ENCODE data around the gene PTTG1IP. TPM values are rescaled to one million over a fixed set of nuclear protein-coding genes. Genes with fewer than 3 reads are reported as not detected.
"Not testable (repeated sequence)": the region's sequence is repeated elsewhere in the genome, so short reads cannot be mapped to it uniquely, and the experiment has no call there.

Gene PTTG1IP
- total RNA-seq, 2 experiments from 2014 or later, result 54.9 to 55.2 TPM

DNA sequence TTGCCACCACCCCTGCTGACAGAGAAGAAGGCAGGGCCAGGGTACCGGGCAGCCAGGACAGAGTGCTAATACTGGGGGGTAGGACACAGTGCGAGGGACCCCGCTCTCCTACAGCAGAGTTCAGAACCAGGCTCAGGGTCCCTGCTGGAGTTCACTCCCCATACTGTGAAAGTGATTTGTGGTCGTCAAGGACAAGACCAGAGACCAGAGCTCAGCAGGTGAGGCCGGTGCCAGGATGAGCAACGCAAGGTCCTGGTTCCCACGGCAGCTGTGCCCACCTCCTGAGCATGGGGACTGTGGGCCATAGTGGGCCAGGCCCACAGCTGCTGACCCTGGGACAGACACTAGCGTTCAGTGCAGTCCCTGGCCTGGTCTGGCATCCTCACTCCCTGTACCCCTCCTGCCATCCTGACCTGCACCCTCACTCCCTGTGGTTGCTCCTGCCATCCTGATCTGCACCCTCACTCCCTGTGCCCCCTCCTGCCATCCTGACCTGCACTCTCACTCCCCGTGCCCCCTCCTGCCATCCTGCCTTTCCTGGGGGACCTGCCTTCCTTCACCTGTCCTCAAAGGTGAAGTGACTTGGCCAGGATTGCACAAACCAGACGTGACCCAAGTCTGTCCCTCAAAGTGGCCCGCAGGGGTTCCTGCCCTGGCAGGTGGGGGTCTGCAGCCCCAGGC is 13.8 kb upstream of the PTTG1IP start:
- H3K27ac Mint-ChIP-seq, result peak overlapping the region; percentile 74
- peaks cover 14% of the 10 kb centered on the region for H3K4me1 Mint-ChIP-seq (ENCODE audit: low read depth)
- ChIA-PET POLR2A (interaction anchor here (0.9 kb wide), 1 partner anchor 75 kb away, joined by 3 read pairs; no protein-coding TSS in a partner anchor), CTCF (interaction anchor here (0.6 kb wide), 1 partner anchor 12 kb away, joined by 3 read pairs; no protein-coding TSS in a partner anchor)
- no peak overlapping the region for H3K4me3 Mint-ChIP-seq
- H3K27me3 Mint-ChIP-seq (ENCODE audit: low read depth), result no peaks in the 10 kb centered on the region
- ATAC-seq (no peak), DNase-seq (no peak)
- H3K9me3 Mint-ChIP-seq (ENCODE audit: insufficient read depth), result no peaks in the 10 kb centered on the region
- peaks cover 40% of the 10 kb centered on the region for H3K36me3 Mint-ChIP-seq (ENCODE audit: low read depth)

DNA sequence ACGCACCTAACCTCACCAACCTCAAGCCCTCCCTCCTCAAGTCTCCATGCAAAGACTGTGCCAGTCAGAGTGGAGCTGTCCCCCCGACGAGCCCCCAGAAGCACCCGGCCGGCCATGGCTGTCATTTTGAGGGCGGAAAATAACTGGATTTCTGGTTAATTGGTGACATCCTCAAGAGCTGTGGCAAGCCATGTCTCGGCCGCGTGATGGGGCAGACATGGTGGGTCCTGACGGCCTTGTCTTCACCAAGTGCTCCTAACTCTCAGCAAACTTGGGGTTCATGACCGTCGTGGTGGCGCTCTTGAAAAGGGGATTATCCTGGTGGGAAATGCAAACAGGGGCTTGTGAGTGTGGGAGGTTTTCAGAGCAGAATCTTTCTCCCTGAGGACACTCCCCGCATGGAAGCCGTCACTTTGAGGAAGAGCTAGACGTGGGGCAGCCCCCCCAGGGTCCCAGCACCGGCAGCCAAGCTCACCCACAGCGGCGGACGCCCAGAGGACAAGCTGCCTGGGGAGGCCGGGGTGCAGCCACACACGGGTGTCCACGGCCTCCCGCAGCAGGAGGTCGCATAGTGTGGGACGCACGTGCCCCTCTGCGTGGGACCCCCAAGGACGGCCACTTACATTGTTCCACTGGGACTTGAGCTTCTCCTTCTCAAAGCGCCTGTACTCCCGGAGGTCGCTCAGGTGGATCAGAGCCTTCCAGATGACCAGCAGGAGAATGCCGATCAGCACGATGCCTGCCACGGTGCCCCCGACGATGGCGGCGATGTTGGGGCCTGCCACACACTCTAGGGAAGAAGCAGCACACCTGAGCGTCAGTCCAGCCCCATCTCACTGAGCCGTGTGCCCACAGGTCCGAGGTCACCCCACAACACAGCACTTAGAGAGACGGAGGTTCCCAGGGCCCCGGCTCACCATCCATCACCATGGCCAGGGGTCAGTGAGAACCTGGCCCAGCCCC is 12.9 kb upstream of the PTTG1IP start:
- no peak overlapping the region for H3K4me3 Mint-ChIP-seq
- H3K9me3 Mint-ChIP-seq (ENCODE audit: insufficient read depth), result no peaks in the 10 kb centered on the region
- CTCF ChIA-PET, result interaction anchor here (0.7 to 1.2 kb wide), 2 partner anchors 26 to 45 kb away, joined by 3 read pairs; no protein-coding TSS in a partner anchor
- POLR2A ChIA-PET, result interaction anchor here (0.5 to 0.9 kb wide), 2 partner anchors 10 to 74 kb away, joined by 3 read pairs; no protein-coding TSS in a partner anchor
- H3K27me3 Mint-ChIP-seq (ENCODE audit: low read depth), result no peaks in the 10 kb centered on the region
- ATAC-seq (no peak), DNase-seq (no peak)
- H3K4me1 Mint-ChIP-seq (ENCODE audit: low read depth), result peaks cover 23% of the 10 kb centered on the region
- no peak overlapping the region for H3K27ac Mint-ChIP-seq
- H3K36me3 Mint-ChIP-seq (ENCODE audit: low read depth), result peaks cover 36% of the 10 kb centered on the region

DNA sequence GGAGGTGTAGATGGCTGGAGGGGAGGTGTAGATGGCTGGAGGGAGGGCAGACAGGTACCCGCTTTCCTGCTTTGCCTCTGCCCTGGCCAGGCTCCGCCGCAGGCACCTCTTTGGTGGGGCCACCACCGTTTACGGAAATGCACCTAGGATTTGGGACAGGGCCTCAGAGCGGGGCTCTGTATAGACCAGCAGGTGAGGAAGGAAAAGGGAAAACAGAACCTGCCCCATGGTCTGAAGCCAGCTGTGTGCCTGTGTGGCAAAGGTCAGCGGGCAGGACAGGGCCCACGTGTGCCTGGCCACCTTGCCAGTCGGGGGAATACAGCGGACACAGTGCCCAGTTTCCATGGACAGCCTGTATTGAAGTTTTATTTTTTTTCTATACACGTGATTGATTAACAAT is 12.1 kb upstream of the PTTG1IP start:
- ChIA-PET POLR2A (interaction anchor here (1.5 kb wide), 1 partner anchor 28 kb away, joined by 4 read pairs; no protein-coding TSS in a partner anchor), CTCF (interaction anchor here (1.2 kb wide), 1 partner anchor 27 kb away, joined by 3 read pairs; no protein-coding TSS in a partner anchor)
- H3K4me3 Mint-ChIP-seq, result no peak overlapping the region
- H3K4me1 Mint-ChIP-seq (ENCODE audit: low read depth), result peaks cover 31% of the 10 kb centered on the region
- no peak overlapping the region for H3K27ac Mint-ChIP-seq
- no peaks in the 10 kb centered on the region for H3K9me3 Mint-ChIP-seq (ENCODE audit: insufficient read depth)
- no peak for ATAC-seq
- peaks cover 31% of the 10 kb centered on the region for H3K36me3 Mint-ChIP-seq (ENCODE audit: low read depth)
- no peak for DNase-seq
- H3K27me3 Mint-ChIP-seq (ENCODE audit: low read depth), result no peaks in the 10 kb centered on the region

DNA sequence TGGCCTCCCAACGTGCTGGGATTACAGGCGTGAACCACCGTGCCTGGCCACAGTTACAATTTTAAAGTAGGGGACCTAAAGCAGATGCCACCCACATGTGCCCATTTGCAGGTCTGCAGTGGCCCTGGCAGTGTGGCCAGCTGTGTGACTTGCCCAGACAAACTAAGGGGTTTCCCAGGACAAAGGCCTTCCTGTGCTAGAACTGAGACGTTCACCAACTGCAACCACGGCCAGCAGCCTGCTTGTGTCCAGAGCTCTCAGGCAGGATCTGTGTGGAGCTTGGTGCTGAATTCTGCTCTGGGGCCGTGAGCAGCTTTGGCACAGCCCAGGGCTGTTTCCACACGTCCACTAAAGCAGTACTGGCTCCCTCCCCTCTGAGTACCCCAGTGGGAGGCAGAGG is 10.6 kb upstream of the PTTG1IP start:
- CTCF ChIA-PET, result interaction anchor here (1.2 to 1.3 kb wide), 2 partner anchors 38 to 48 kb away, joined by 3 to 7 read pairs; no protein-coding TSS in a partner anchor
- no peak for ATAC-seq
- Mint-ChIP-seq H3K9me3 (ENCODE audit: insufficient read depth) (no peaks in the 10 kb centered on the region), H3K4me1 (ENCODE audit: low read depth) (peaks cover 36% of the 10 kb centered on the region), H3K4me3 (no peak overlapping the region), H3K36me3 (ENCODE audit: low read depth) (peaks cover 22% of the 10 kb centered on the region), H3K27me3 (ENCODE audit: low read depth) (no peaks in the 10 kb centered on the region), H3K27ac (no peak overlapping the region)
- POLR2A ChIA-PET, result interaction anchor here (0.6 to 2.7 kb wide), 4 partner anchors 10 to 30 kb away, joined by 3 to 15 read pairs (median 5); partner anchors contain the start of gene PTTG1IP
- DNase-seq, result no peak

DNA sequence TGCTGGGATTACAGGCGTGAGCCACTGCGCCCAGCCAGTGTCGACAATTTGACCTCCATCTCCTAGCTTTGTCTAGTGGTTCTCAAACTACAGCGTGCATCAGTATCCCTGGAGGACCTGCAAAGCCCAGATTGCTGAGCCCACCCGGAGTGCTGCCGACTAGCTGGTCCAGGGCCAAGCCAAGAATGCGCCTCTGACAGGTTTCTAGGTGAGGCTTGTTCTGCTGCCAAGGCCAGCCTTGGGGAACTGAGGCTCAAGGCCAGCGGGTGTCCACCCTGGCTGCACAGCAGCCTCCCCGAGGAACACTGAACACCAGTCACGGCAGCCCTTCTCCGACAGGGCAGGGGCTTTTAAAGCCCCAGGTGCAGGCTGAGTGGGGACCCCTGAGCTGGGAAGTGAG is 9.8 kb upstream of the PTTG1IP start:
- peaks cover 22% of the 10 kb centered on the region for H3K36me3 Mint-ChIP-seq (ENCODE audit: low read depth)
- H3K27me3 Mint-ChIP-seq (ENCODE audit: low read depth), result no peaks in the 10 kb centered on the region
- H3K4me3 Mint-ChIP-seq, result no peak overlapping the region
- H3K4me1 Mint-ChIP-seq (ENCODE audit: low read depth), result peaks cover 36% of the 10 kb centered on the region
- DNase-seq (no peak), ATAC-seq (no peak)
- ChIA-PET POLR2A (interaction anchor here (1.4 to 2.7 kb wide), 3 partner anchors 9 to 57 kb away, joined by 3 to 15 read pairs (median 6); partner anchors contain the start of genes PTTG1IP and SLX9), CTCF (interaction anchor here (1.2 to 1.7 kb wide), 3 partner anchors 10 to 49 kb away, joined by 3 to 7 read pairs (median 6); no protein-coding TSS in a partner anchor)
- no peaks in the 10 kb centered on the region for H3K9me3 Mint-ChIP-seq (ENCODE audit: insufficient read depth)
- H3K27ac Mint-ChIP-seq, result no peak overlapping the region

DNA sequence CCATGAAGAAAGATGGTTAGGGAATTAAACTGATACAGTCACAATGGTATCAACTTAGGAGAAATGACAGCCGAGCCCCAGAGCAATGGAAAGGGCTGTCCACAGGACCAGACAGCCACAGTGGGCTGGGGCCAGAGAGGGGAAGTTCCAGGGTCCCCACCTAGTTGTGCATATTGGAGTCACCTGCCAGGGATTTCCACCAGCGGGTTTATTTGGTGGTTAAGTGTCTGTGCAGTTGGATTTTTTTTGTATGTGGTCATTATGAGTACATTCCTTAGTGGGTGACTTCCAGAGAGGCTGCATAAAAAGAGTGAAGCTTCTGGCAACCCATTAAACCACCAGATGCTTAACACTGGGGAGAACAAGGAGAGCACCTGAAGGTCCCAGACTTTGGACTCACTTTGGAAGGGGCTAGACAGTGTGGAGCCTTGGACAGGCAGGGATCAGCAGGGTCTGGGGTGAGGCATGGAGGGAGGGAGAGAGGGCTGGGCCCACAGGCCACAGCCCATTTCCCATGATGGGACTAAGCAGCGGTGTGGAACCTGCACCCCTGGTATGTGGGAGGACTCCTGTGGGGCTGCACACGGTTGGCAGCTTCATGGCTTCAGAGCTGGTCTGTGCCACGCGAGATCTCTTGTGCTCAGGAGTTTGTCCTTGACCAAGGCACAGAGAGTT is 7.8 kb upstream of the PTTG1IP start:
- ATAC-seq, result peak; percentile 46

DNA sequence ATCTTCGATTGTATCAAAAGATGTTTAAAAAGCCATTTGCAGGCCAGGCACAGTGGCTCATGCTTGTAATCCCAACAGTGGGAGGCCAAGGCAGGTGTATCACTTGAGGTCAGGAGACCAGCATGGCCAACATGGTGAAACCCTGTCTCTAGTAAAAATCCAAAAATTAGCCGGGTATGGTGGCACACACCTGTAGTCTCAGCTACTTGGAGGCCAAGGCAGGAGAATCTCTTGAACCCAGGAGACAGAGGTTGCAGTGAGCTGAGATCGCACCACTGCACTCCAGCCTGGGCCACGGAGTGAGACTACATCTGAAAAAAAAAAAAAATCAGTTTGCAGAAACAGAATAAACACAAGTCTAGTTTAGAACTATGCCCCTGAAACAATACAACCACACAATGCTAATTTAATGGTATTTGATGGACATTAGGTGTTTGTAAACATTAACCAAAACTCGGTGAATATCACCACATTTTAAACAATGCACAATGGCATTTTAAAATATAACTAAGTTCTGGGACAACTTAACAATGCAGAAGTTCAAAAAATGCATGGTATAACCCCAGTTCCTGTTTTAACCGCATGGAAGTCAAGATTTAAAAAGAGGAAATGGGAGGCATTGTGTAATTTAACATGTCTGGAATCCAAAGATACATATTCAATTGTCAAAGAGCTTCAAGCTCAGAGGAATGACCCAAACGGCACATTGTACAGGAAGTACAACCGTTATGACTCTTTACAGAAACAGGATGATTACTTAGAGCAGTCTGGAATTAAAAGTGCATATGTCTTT is 7.1 kb upstream of the PTTG1IP start:
- POLR2A ChIA-PET, result no interaction called here
- Mint-ChIP-seq H3K4me3 (peak overlapping the region; percentile 12), H3K36me3 (ENCODE audit: low read depth) (peaks cover 3% of the 10 kb centered on the region)

More for the DNA sequence above, 7.8 kb upstream of the PTTG1IP start:
- Mint-ChIP-seq H3K36me3 (ENCODE audit: low read depth) (peaks cover 9% of the 10 kb centered on the region), H3K4me1 (ENCODE audit: low read depth) (peaks cover 35% of the 10 kb centered on the region), H3K9me3 (ENCODE audit: insufficient read depth) (no peaks in the 10 kb centered on the region), H3K27ac (peak overlapping the region; percentile 80), H3K27me3 (ENCODE audit: low read depth) (no peaks in the 10 kb centered on the region), H3K4me3 (no peak overlapping the region)
- no peak for DNase-seq
- ChIA-PET POLR2A (no interaction called here), CTCF (interaction anchor here (0.7 to 1.6 kb wide), 13 partner anchors 8 to 247 kb away, joined by 3 to 7 read pairs (median 3); partner anchors contain the start of gene PTTG1IP)

DNA sequence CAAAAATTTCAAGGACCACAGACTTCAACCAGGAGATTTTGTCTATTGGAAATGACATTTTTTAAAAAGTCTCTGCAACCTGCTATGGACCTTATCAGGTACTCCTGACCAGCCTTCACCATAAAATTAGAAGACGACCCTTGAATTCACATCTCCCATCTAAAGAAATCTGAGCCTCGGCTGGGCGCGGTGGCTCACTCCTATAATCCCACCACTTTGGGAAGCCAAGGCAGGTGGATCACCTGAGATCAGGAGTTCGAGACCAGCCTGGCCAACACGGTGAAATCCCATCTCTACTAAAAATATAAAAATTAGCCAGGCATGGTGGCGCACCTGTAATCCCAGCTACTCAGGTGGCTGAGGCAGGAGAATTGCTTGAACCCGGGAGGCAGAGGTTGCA is 5.7 kb upstream of the PTTG1IP start:
- POLR2A ChIA-PET, result not testable (repeated sequence)
- CTCF ChIA-PET, result interaction anchor here (1.2 kb wide), 1 partner anchor 86 kb away, joined by 3 read pairs; no protein-coding TSS in a partner anchor

More for the DNA sequence above, 7.1 kb upstream of the PTTG1IP start:
- no peak for DNase-seq
- Mint-ChIP-seq H3K27ac (peak overlapping the region; percentile 80), H3K9me3 (ENCODE audit: insufficient read depth) (no peaks in the 10 kb centered on the region), H3K27me3 (ENCODE audit: low read depth) (no peaks in the 10 kb centered on the region), H3K4me1 (ENCODE audit: low read depth) (peaks cover 35% of the 10 kb centered on the region)
- CTCF ChIA-PET, result interaction anchor here (1.0 to 1.6 kb wide), 5 partner anchors 15 to 87 kb away, joined by 3 to 7 read pairs (median 4); no protein-coding TSS in a partner anchor
- ATAC-seq, result peak; percentile 43

DNA sequence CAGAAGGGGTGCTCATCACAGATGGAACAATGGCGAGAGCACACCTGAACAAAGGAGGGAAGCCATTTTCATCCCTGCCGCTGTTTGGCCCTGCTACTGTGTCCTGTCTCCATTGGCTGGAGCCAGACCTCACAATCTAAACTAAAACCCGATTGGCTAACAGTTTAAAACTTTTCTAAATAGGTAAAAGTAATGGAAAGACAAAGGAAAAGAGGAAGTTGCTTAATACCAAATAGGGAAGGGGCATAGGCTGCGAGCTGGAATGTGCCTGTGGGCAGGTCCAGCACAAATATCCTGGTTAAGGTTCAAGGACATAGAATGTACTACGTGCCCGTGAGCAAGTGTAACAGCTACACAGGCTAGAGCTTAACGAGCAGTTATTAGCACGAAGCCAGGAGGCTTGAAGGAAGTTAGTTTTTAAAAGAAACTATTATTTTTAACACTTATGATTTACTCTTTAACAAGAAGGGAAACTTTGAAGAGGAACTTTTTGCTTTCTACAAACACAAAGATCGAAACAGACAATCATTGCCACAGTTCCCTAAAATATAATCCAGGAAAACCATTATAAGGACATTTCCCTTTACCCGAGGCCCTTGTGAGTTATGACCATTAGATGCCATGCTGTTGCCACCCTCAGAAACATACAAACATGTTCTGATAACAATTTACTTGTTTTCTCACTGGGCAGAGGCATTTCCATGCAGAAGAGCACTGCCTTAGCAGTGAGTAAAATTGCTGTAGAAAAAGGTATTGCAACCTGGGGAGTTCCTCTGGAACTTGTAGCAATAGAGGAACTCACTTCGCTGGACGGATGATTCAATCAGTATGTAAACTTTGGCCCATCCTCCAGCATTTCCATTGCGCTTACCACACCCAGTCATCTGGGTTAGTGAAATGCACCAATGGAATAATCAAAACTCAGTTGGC is 4.8 kb upstream of the PTTG1IP start:
- no peak overlapping the region for H3K4me3 Mint-ChIP-seq
- H3K27ac Mint-ChIP-seq, result no peak overlapping the region
- ChIA-PET POLR2A (no interaction called here), CTCF (interaction anchor here (1.2 kb wide), 2 partner anchors 77 to 85 kb away, joined by 3 to 5 read pairs; partner anchors contain the start of gene UBE2G2)
- no peak for DNase-seq
- H3K9me3 Mint-ChIP-seq (ENCODE audit: insufficient read depth), result no peaks in the 10 kb centered on the region
- H3K36me3 Mint-ChIP-seq (ENCODE audit: low read depth), result no peaks in the 10 kb centered on the region
- no peaks in the 10 kb centered on the region for H3K27me3 Mint-ChIP-seq (ENCODE audit: low read depth)
- peaks cover 48% of the 10 kb centered on the region for H3K4me1 Mint-ChIP-seq (ENCODE audit: low read depth)
- ATAC-seq, result no peak

More for the DNA sequence above, 5.7 kb upstream of the PTTG1IP start:
- H3K27ac Mint-ChIP-seq; H3K4me3 Mint-ChIP-seq; DNase-seq; H3K27me3 Mint-ChIP-seq (ENCODE audit: low read depth); H3K36me3 Mint-ChIP-seq (ENCODE audit: low read depth); ATAC-seq; H3K9me3 Mint-ChIP-seq (ENCODE audit: insufficient read depth): not testable (repeated sequence)
- H3K4me1 Mint-ChIP-seq (ENCODE audit: low read depth), result peaks cover 48% of the 10 kb centered on the region
